ENCODE data around the gene RABGAP1L. TPM values are rescaled to one million over a fixed set of nuclear protein-coding genes. Genes with fewer than 3 reads are reported as not detected.

RABGAP1L gene
- total RNA-seq, 4 donors from 2014 or later, result 31.7 to 49.7 (median 34.3) TPM

DNA sequence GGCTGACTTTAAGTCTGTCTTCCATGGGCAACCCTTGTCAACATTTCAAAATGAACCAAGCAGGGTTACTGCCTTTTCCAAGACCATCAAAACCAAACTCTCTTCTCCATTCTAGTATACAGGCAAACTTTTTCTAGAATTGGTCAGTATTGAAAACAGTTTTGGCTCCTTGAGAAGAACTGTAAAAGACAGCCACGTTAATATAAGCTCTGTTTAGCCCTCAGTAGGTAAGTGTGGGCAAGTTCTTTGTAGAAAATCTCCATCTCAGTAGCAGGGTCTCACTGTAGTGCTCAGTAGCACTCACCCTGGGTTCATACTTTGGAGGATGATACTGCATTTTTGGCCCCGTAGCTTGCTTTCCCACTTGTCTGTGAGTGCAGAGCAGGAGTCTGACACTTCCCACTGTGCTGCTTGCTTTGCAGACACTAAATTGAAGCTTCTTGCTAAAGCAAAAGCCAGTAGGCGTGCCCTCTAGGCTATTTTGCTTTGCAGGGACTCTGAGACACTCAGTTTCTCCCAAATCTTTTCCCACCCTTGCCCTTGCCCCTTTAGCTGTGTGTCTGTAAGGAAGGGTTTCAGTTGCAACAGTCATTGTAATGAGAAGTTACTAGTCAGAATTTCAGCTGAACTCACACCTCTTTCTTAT is 806.2 kb downstream of the RABGAP1L start:
- peak; percentile 38 for ATAC-seq (ENCODE audit: low FRiP score)
- no peak for DNase-seq (ENCODE audit: low spot score)
- no peak for TF ChIP-seq CTCF (IDR thresholded peaks at IDR 0.05)

GRCh38 chr1:174966008-174966572 is 806.8 kb downstream of the RABGAP1L start:
- no peak for DNase-seq (ENCODE audit: low spot score)
- ATAC-seq (ENCODE audit: low FRiP score), result no peak
- no peak for TF ChIP-seq CTCF (IDR thresholded peaks at IDR 0.05)

DNA sequence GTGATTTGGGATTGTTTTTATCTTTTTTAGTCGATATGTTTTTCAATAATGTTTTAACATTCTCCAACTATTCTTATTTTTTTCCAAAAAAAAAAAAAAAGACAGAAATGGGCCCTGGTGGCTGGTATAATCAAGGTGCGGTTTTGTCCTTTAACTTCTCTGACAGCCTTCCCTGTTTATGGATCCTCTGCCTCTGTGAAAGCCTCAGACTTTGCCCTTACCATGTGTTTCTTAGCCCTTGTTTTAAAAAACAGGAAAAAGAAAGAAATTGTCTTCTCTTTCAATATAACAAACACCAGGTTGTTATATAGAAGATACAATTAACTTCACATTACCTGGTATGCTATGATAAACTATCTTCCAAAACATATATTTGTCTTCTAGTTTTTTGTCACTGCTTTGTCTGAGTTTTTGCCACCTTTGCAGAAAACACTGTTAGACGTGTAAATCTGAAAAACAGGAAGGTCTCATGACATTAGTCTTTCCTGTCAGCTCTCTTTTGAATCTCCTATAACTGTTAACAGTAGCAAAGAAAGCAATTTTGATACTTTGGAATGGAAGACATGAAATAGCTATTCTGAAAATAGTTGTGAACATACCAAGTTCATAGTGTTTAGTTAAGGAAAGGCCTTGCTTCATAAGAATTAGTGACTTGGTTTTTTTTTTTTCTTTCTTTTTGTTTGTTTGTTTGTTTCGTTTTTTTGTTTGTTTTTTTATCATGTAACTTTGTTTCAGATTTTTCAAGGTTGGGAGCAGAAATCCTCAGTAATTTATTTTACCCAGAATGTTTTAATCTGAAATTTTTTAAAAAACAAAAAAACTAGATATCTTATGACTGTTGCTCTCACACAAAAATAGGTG is 808.8 kb downstream of the RABGAP1L start:
- ATAC-seq (ENCODE audit: low FRiP score) (no peak), DNase-seq (ENCODE audit: low spot score) (no peak)
- TF ChIP-seq CTCF (IDR thresholded peaks at IDR 0.05), result no peak

- no peak for ATAC-seq (ENCODE audit: low FRiP score)
- no peak for TF ChIP-seq CTCF (IDR thresholded peaks at IDR 0.05)
- no peak for DNase-seq (ENCODE audit: low spot score)
Observed at GRCh38 chr1:174968750-174969244, 809.5 kb downstream of the RABGAP1L start.

GRCh38 chr1:174969977-174970376 is 810.7 kb downstream of the RABGAP1L start:
- DNase-seq (ENCODE audit: low spot score) (no peak), ATAC-seq (ENCODE audit: low FRiP score) (no peak)
- TF ChIP-seq CTCF (IDR thresholded peaks at IDR 0.05), result no peak

- ATAC-seq (ENCODE audit: low FRiP score) (no peak), DNase-seq (ENCODE audit: low spot score) (no peak)
- no peak for TF ChIP-seq CTCF (IDR thresholded peaks at IDR 0.05)
Observed at GRCh38 chr1:174971466-174971865, 812.1 kb downstream of the RABGAP1L start.
